CD4-positive, alpha-beta T cell treated with Interleukin-2 at 100 ng/mL for 4 hours (primary cell): ENCODE measurements around the gene PFKL.

ENCODE experiments used
- DNase-seq: peaks from one replicate; pipeline ENCODE4 v3.0.0-alpha.2; 2020; ENCODE audit warnings: low spot score

The PFKL gene

GRCh38 chr21:44314128-44314527, 14.3 kb downstream of the PFKL start:
- DNase-seq = no peak

- DNase-seq = no peak
These were observed 14.7 kb downstream of the PFKL start for GRCh38 chr21:44314561-44314960.

GRCh38 chr21:44315691-44316203, 15.9 kb downstream of the PFKL start:
- DNase-seq = no peak

- no peak for DNase-seq
These were observed 16.5 kb downstream of the PFKL start for GRCh38 chr21:44316277-44316900.

GRCh38 chr21:44317241-44317782, 17.5 kb downstream of the PFKL start:
- no peak for DNase-seq

GRCh38 chr21:44317871-44318270, 18.0 kb downstream of the PFKL start:
- no peak for DNase-seq

GRCh38 chr21:44318489-44319285, 18.8 kb downstream of the PFKL start:
- no peak for DNase-seq

- no peak for DNase-seq
These were observed 19.7 kb downstream of the PFKL start for GRCh38 chr21:44319407-44320065.

- no peak for DNase-seq
These were observed 21.0 kb downstream of the PFKL start for GRCh38 chr21:44320847-44321246.

- no peak for DNase-seq
These were observed 22.1 kb downstream of the PFKL start for GRCh38 chr21:44321846-44322450.

GRCh38 chr21:44322621-44323325, 22.9 kb downstream of the PFKL start:
- DNase-seq = no peak

GRCh38 chr21:44323591-44323990, 23.7 kb downstream of the PFKL start:
- DNase-seq = no peak

GRCh38 chr21:44324106-44324853, 24.4 kb downstream of the PFKL start:
- DNase-seq = no peak

GRCh38 chr21:44324854-44325107, 24.9 kb downstream of the PFKL start:
- no peak for DNase-seq

- no peak for DNase-seq
These were observed 25.8 kb downstream of the PFKL start for GRCh38 chr21:44325386-44326271.

- no peak for DNase-seq
These were observed 26.4 kb downstream of the PFKL start for GRCh38 chr21:44326272-44326647.

GRCh38 chr21:44326716-44327602, 27.1 kb downstream of the PFKL start:
- no peak for DNase-seq

GRCh38 chr21:44327603-44327974, 27.7 kb downstream of the PFKL start:
- DNase-seq = no peak

- no peak for DNase-seq
These were observed 28.5 kb downstream of the PFKL start for GRCh38 chr21:44328242-44328895.
